HG03521 (cell line): ENCODE results near the gene OR52W1.
A peak's percentile ranks its signal among the peaks of the same experiment; 100 is the strongest.

Source experiments
- ATAC-seq: cut with Tn5 transposase; IDR thresholded peaks from one replicate; pipeline ENCODE4 v1.9.1; 2021; ENCODE audit warnings: mild to moderate bottlenecking, moderate library complexity; ENCODE audit not compliant: unreplicated experiment

The OR52W1 gene

GRCh38 chr11:6199174-6199810 is at the start of gene OR52W1:
TSS of gene OR52W1 (plus strand) at chr11:6199224. CDS start at chr11:6199224, 0 bp downstream.
- no peak for ATAC-seq

- no peak for ATAC-seq
Observed at GRCh38 chr11:6151117-6151516, 47.9 kb upstream of the OR52W1 start.

GRCh38 chr11:6152126-6152525 is 46.9 kb upstream of the OR52W1 start:
- no peak for ATAC-seq

- no peak for ATAC-seq
Observed at GRCh38 chr11:6156628-6157359, 42.2 kb upstream of the OR52W1 start.

- no peak for ATAC-seq
Observed at GRCh38 chr11:6170226-6170625, 28.8 kb upstream of the OR52W1 start, which contains the start of gene OR52B2. TSS of gene OR52B2 (minus strand) at chr11:6170326. CDS start at chr11:6170326, 0 bp downstream.

- ATAC-seq: no peak
Observed at GRCh38 chr11:6175440-6175839, 23.6 kb upstream of the OR52W1 start.

GRCh38 chr11:6191742-6192141 is 7.3 kb upstream of the OR52W1 start:
- no peak for ATAC-seq

- no peak for ATAC-seq
Observed at GRCh38 chr11:6194065-6194581, 4.9 kb upstream of the OR52W1 start.

GRCh38 chr11:6196396-6196795 is 2.6 kb upstream of the OR52W1 start:
- ATAC-seq: no peak

GRCh38 chr11:6197466-6198200 is 1.4 kb upstream of the OR52W1 start:
- no peak for ATAC-seq

GRCh38 chr11:6200975-6201374 is 2.0 kb downstream of the OR52W1 start:
- no peak for ATAC-seq

- ATAC-seq: no peak
Observed at GRCh38 chr11:6201481-6201880, 2.5 kb downstream of the OR52W1 start.

GRCh38 chr11:6202041-6202440 is 3.0 kb downstream of the OR52W1 start:
- ATAC-seq: no peak

GRCh38 chr11:6203327-6203726 is 4.3 kb downstream of the OR52W1 start:
- peak; percentile 51 for ATAC-seq

- no peak for ATAC-seq
Observed at GRCh38 chr11:6204706-6205105, 5.7 kb downstream of the OR52W1 start.

GRCh38 chr11:6205366-6205765 is 6.3 kb downstream of the OR52W1 start, which contains the start of gene C11orf42:
TSS of gene C11orf42 (plus strand) at chr11:6205557. CDS start at chr11:6205616, 59 bp downstream.
- no peak for ATAC-seq

- ATAC-seq: no peak
Observed at GRCh38 chr11:6206456-6207180, 7.6 kb downstream of the OR52W1 start.

GRCh38 chr11:6209801-6210200 is 10.8 kb downstream of the OR52W1 start:
- no peak for ATAC-seq

GRCh38 chr11:6210274-6210955 is 11.4 kb downstream of the OR52W1 start:
- no peak for ATAC-seq

GRCh38 chr11:6214530-6214929 is 15.5 kb downstream of the OR52W1 start:
- no peak for ATAC-seq
